Body of pancreas (tissue), 4 donors: ENCODE results near the gene CXXC1.

Source experiments
- CTCF ChIP-seq, 7 experiments: fragments of 450-650 bp in 4 of 7; fragments of 200-600 bp in 3 of 7; sonication (generic) in 3 of 7; IDR thresholded peaks; one replicate each; pipeline ENCODE4 v1.5.1; 2016 to 2019; ENCODE audit warnings: antibody characterized with exemption in 7 of 7
- POLR2A ChIP-seq, 3 donors: fragments of 450-650 bp; IDR thresholded peaks; one replicate each; pipeline ENCODE4 v1.6.1; 2016; ENCODE audit warnings: antibody characterized with exemption in 3 of 3, mild to moderate bottlenecking in 2 of 3

DNA sequence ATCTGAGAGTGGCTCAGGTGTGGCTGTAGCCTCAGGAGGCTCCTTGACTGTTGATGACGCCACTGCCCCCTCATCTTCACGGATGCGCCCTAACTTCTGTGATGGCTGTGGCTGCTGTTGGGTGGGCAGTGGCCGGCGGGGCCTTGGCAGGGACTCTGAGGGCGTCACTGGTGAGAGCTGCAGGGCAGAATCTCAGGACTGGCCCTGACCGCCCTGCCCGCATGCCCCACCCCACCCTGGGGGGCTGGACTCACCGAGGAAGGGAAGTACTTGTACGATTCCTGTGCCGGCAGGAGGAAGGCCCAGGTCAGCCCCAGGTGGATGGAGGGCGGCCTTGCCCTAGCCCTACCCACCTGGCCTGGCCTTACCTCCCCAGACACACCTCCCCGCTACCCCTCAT, 2.4 kb downstream of the CXXC1 start:
- no peak for TF ChIP-seq CTCF (IDR thresholded peaks at IDR 0.05)
- TF ChIP-seq POLR2A (IDR thresholded peaks at IDR 0.05): no peak
